Measurements from ENCODE around the gene NOL8.

- TF ChIP-seq CTCF (IDR thresholded peaks at IDR 0.05; ENCODE audit: low read depth, low read length) (no peak), EZH2phosphoT487 (IDR thresholded peaks at IDR 0.05; ENCODE audit: low read depth) (no peak)
Measured at GRCh38 chr9:92328225-92328624, 3.1 kb upstream of the NOL8 start.
